ENCODE results near the gene SOCS3. TPM values are rescaled to one million over a fixed set of nuclear protein-coding genes. Genes with fewer than 3 reads are reported as not detected.

Gene SOCS3
- total RNA-seq (10 to 100 TPM; 65.8 to 83.8 TPM), polyA plus RNA-seq (100 to 1,000 TPM; 143 to 545 TPM)
- long read RNA-seq, donor 1, transcript SOCS3-201 (2 exons, 2,734 nt): major isoform, 22 of 22 reads
- long read RNA-seq, donor 1, partial matches to known transcripts: 0 of 22 reads
- long read RNA-seq, donor 1, other reads (novel, unspliced or antisense): 0 of 22 reads
- long read RNA-seq, donor 2, transcript SOCS3-201 (2 exons, 2,734 nt): major isoform, 8 of 8 reads
- long read RNA-seq, donor 2, partial matches to known transcripts: 0 of 8 reads
- long read RNA-seq, donor 2, other reads (novel, unspliced or antisense): 0 of 8 reads
- long read RNA-seq, donor 3, partial matches to known transcripts: 0 of 4 reads
- long read RNA-seq, donor 3, other reads (novel, unspliced or antisense): 0 of 4 reads
- long read RNA-seq, donor 4, partial matches to known transcripts: 0 of 4 reads
- long read RNA-seq, donor 4, other reads (novel, unspliced or antisense): 0 of 4 reads
- long read RNA-seq, donor 5, transcript SOCS3-201 (2 exons, 2,734 nt): major isoform, 18 of 18 reads
- long read RNA-seq, donor 5, partial matches to known transcripts: 0 of 18 reads
- long read RNA-seq, donor 5, other reads (novel, unspliced or antisense): 0 of 18 reads

GRCh38 chr17:78359997-78360370 lies at the start of gene SOCS3:
Gene SOCS3, minus strand, starts transcription at chr17:78360077. Its CDS starts 982 bp downstream, at chr17:78359095.
- Histone ChIP-seq H3K9ac (ENCODE audit: insufficient read depth in 1 of 2, low read length in 2 of 2) (peak within 1 kb of the TSS; percentile 47 to 90), H3K27me3 (ENCODE audit: control insufficient read depth in 3 of 3, insufficient read depth in 3 of 3, low read length in 2 of 3) (no peaks in the 10 kb centered on the region), H3K27ac (ENCODE audit: low read depth in 1 of 2, low read length in 1 of 2) (peak within 1 kb of the TSS; percentile 96 to 99), H3K9me3 (ENCODE audit: control insufficient read depth in 4 of 4, insufficient read depth in 3 of 4, low read length in 3 of 4) (no peaks in the 10 kb centered on the region), H3K4me1 (ENCODE audit: control insufficient read depth in 5 of 5, insufficient read depth in 5 of 5, low read length in 5 of 5) (peaks cover 0 to 31% (median 12%) of the 10 kb centered on the region in 5 donors), H3K4me3 (peak within 1 kb of the TSS; percentile 96), H3K36me3 (ENCODE audit: control insufficient read depth in 4 of 4, insufficient read depth in 4 of 4, low read length in 4 of 4) (peaks cover 0 to 24% (median 2%) of the 10 kb centered on the region in 4 donors)
- no peak for TF ChIP-seq CTCF (IDR thresholded peaks at IDR 0.05; ENCODE audit: control extremely low read depth, extremely low read depth)
- DNase-seq (peak; percentile 97 to 99 (median 98)), ATAC-seq (ENCODE audit: insufficient read depth, low FRiP score) (peak; percentile 78)
- 0 to 1% methylated on average over 4 to 59 of the region's 59 CpGs for WGBS, 2 donors

GRCh38 chr17:78409191-78409928 lies 49.5 kb upstream of the SOCS3 start:
- H3K4me3 ChIP-seq: no peak overlapping the region
- DNase-seq (no peak), ATAC-seq (ENCODE audit: insufficient read depth, low FRiP score) (no peak)
- peaks cover 2 to 36% (median 14%) of the 10 kb centered on the region in 4 donors for H3K36me3 ChIP-seq (ENCODE audit: control insufficient read depth in 4 of 4, insufficient read depth in 4 of 4, low read length in 4 of 4)
- peaks cover 6 to 56% (median 9%) of the 10 kb centered on the region in 5 donors for H3K4me1 ChIP-seq (ENCODE audit: control insufficient read depth in 5 of 5, insufficient read depth in 5 of 5, low read length in 5 of 5)
- H3K9ac ChIP-seq (ENCODE audit: insufficient read depth in 1 of 2, low read length in 2 of 2): no peak overlapping the region
- no peak for TF ChIP-seq CTCF (IDR thresholded peaks at IDR 0.05; ENCODE audit: control extremely low read depth, extremely low read depth)
- no peaks in the 10 kb centered on the region for H3K27me3 ChIP-seq (ENCODE audit: control insufficient read depth in 3 of 3, insufficient read depth in 3 of 3, low read length in 2 of 3)
- H3K9me3 ChIP-seq (ENCODE audit: control insufficient read depth in 4 of 4, insufficient read depth in 3 of 4, low read length in 3 of 4): no peaks in the 10 kb centered on the region
- WGBS, 2 donors: 64 to 85% methylated on average over 12 of the region's 12 CpGs
- H3K27ac ChIP-seq (ENCODE audit: low read depth in 1 of 2, low read length in 1 of 2): peak overlapping the region in 1 of 2 donors; percentile 80

GRCh38 chr17:78408476-78409050 lies 48.7 kb upstream of the SOCS3 start:
- WGBS, 2 donors: 87 to 88% methylated on average over 23 of the region's 23 CpGs
- ATAC-seq (ENCODE audit: insufficient read depth, low FRiP score) (no peak), DNase-seq (no peak)
- no peak for TF ChIP-seq CTCF (IDR thresholded peaks at IDR 0.05; ENCODE audit: control extremely low read depth, extremely low read depth)
- Histone ChIP-seq H3K27me3 (ENCODE audit: control insufficient read depth in 3 of 3, insufficient read depth in 3 of 3, low read length in 2 of 3) (no peaks in the 10 kb centered on the region), H3K4me1 (ENCODE audit: control insufficient read depth in 5 of 5, insufficient read depth in 5 of 5, low read length in 5 of 5) (peaks cover 6 to 48% (median 9%) of the 10 kb centered on the region in 5 donors), H3K9me3 (ENCODE audit: control insufficient read depth in 4 of 4, insufficient read depth in 3 of 4, low read length in 3 of 4) (no peaks in the 10 kb centered on the region), H3K36me3 (ENCODE audit: control insufficient read depth in 4 of 4, insufficient read depth in 4 of 4, low read length in 4 of 4) (peaks cover 6 to 41% (median 19%) of the 10 kb centered on the region in 4 donors), H3K9ac (ENCODE audit: insufficient read depth in 1 of 2, low read length in 2 of 2) (no peak overlapping the region), H3K4me3 (no peak overlapping the region), H3K27ac (ENCODE audit: low read depth in 1 of 2, low read length in 1 of 2) (peak overlapping the region in 1 of 2 donors; percentile 80)

Measured in lung (tissue), 16 donors.